Memory B cell (primary cell): Measurements from ENCODE around the gene NPHP4.

ENCODE experiments used
- ATAC-seq: fragments of 150-1000 bp; cut with Tn5 transposase; 2 replicates; pipeline ENCODE4 v1.10.0; 2021; ENCODE audit warnings: low read depth, mild to moderate bottlenecking, moderate library complexity
- DNase-seq, 2 donors: peaks; one replicate each; pipeline ENCODE4 v3.0.0; 2022; ENCODE audit warnings: low spot score in 2 of 2
- H3K27ac Mint-ChIP-seq: one replicate; pipeline ENCODE4 v1.8.0; 2022; ENCODE audit warnings: mild to moderate bottlenecking, moderate library complexity, mixed read lengths
- H3K27me3 Mint-ChIP-seq: one replicate; pipeline ENCODE4 v1.8.0; 2022; ENCODE audit warnings: mixed read lengths
- H3K36me3 Mint-ChIP-seq: one replicate; pipeline ENCODE4 v1.8.0; 2022; ENCODE audit warnings: mild to moderate bottlenecking, mixed read lengths
- H3K4me1 Mint-ChIP-seq: one replicate; pipeline ENCODE4 v1.8.0; 2022; ENCODE audit warnings: mixed read lengths
- H3K4me3 Mint-ChIP-seq: one replicate; pipeline ENCODE4 v1.8.0; 2022; ENCODE audit warnings: mild to moderate bottlenecking, moderate library complexity, mixed read lengths
- H3K9me3 Mint-ChIP-seq: one replicate; pipeline ENCODE4 v1.8.0; 2022; ENCODE audit warnings: mixed read lengths

The NPHP4 gene

DNA sequence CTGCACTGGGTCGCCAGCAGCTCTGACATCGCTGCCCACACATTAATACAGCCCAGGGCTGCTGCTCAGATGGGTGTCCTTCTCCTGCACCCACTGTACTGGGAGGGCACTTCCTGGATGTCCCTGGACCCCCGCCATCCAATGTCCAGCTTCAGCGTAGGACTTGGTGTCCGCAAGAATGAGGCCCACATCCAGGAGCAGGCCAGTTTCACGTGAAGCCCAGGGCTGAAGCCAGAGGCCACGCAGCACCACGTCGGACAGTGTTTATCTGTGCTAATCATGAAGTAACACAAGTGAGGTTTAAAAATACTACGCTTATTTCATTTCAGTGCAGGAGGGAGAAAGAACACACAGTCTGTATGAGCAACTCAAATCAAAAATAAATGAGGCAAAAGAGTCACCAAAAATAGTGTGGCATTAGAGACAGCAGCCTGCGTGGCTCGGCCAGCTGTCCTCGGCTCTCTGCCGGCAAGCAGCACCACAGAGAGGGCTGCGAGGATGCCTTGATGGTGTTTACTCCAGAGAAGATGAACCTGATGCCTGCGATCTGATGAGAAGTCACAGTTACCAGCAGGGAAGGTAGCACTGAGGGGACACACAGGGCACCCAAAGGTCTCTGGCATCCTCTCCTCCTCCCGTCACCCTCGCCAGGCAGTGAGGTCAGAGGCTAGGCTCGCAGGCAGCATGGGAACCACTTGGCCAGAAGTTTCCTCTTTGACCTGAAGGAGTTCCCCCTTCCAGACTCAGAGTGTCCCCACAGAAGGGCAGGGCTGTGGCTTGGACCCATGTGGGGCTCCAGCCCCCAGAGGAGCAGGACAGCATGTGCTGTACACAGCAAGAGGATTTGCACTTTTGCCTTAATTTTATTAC lies 22.1 kb upstream of the NPHP4 start:
- Mint-ChIP-seq H3K4me1 (peaks cover 14% of the 10 kb centered on the region), H3K36me3 (peaks cover 8% of the 10 kb centered on the region), H3K4me3 (no peak overlapping the region), H3K27ac (peak overlapping the region; percentile 50), H3K9me3 (no peaks in the 10 kb centered on the region), H3K27me3 (no peaks in the 10 kb centered on the region)
- DNase-seq (no peak), ATAC-seq (no peak)

DNA sequence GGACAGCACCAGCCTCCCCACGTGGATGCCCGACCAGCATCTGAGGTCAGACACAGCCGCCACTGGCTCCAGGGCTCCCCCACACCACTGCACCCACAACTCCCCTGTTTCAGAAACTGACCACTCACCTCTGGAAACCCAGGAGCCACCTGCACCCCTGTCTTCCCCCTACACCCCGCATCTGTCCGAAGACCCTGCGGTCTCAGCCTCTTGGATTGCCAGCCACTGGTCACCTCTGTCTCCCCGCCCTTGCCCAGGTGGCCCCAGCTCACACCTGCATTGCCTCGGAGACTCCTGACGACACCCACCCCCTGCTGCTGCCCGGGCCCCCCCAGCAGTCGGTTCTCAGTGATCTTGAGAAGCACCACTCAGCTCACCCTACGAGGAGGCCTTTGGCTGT lies 21.3 kb upstream of the NPHP4 start:
- DNase-seq (no peak), ATAC-seq (no peak)
- H3K36me3 Mint-ChIP-seq = peaks cover 8% of the 10 kb centered on the region
- no peak overlapping the region for H3K27ac Mint-ChIP-seq
- H3K4me1 Mint-ChIP-seq = peaks cover 14% of the 10 kb centered on the region
- H3K4me3 Mint-ChIP-seq = no peak overlapping the region
- no peaks in the 10 kb centered on the region for H3K9me3 Mint-ChIP-seq
- H3K27me3 Mint-ChIP-seq = no peaks in the 10 kb centered on the region

DNA sequence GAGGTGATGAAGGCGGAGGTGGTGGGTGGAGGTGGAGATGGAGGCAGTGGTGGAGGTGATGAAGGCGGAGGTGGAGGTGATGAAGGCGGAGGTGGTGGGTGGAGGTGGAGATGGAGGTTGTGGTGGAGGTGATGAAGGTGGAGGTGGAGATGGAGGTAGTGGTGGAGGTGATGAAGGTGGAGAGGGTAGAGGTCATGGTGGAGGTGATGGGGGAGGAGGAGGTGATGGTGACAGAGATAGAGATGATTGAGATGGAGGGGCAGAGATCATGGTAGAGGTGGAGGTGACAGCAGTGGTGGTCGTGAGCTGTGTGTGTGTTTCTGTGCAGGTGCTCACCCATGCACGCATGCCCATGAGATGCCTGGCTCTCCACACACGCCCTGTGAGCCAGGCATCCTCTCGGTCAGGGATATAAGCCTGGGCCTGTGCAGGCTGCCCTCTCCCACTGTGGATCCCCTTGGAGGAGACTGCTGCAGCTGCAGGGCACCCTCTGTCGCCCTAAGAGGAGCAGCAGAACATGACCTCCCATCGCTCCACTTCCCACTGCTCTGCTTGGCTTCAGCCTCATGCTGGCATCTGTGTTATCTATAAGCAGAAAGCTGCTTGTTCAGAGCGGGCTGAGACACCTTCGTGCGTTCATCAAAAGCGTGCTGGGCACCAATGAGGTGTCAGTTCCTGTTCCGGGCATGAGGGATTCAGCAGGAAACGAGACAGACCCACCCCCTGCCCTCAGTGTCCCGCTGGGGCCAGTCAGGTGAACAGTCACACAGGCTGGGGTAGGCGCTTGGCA lies 20.5 kb upstream of the NPHP4 start:
- H3K27me3 Mint-ChIP-seq = no peaks in the 10 kb centered on the region
- peaks cover 8% of the 10 kb centered on the region for H3K36me3 Mint-ChIP-seq
- H3K27ac Mint-ChIP-seq = peak overlapping the region; percentile 79
- DNase-seq (no peak), ATAC-seq (peak; percentile 55)
- H3K4me3 Mint-ChIP-seq = no peak overlapping the region
- H3K4me1 Mint-ChIP-seq = peaks cover 14% of the 10 kb centered on the region
- no peaks in the 10 kb centered on the region for H3K9me3 Mint-ChIP-seq

DNA sequence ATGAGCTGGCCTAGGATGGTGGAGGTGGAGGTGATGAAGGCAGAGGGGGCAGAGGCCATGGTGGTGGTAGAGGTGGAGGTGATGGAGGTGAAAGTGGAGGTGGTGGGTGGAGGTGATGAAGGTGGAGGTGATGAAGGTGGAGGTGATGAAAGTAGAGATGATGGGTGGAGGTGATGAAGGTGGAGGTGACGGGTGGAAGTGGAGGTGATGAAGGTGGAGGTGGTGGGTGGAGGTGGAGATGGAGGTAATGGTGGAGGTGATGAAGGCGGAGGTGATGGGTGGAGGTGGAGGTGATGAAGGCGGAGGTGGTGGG lies 19.7 kb upstream of the NPHP4 start:
- peak overlapping the region; percentile 45 for H3K27ac Mint-ChIP-seq
- peaks cover 8% of the 10 kb centered on the region for H3K36me3 Mint-ChIP-seq
- ATAC-seq (no peak), DNase-seq (no peak)
- no peaks in the 10 kb centered on the region for H3K27me3 Mint-ChIP-seq
- H3K4me1 Mint-ChIP-seq = peaks cover 14% of the 10 kb centered on the region
- H3K4me3 Mint-ChIP-seq = no peak overlapping the region
- H3K9me3 Mint-ChIP-seq = no peaks in the 10 kb centered on the region

DNA sequence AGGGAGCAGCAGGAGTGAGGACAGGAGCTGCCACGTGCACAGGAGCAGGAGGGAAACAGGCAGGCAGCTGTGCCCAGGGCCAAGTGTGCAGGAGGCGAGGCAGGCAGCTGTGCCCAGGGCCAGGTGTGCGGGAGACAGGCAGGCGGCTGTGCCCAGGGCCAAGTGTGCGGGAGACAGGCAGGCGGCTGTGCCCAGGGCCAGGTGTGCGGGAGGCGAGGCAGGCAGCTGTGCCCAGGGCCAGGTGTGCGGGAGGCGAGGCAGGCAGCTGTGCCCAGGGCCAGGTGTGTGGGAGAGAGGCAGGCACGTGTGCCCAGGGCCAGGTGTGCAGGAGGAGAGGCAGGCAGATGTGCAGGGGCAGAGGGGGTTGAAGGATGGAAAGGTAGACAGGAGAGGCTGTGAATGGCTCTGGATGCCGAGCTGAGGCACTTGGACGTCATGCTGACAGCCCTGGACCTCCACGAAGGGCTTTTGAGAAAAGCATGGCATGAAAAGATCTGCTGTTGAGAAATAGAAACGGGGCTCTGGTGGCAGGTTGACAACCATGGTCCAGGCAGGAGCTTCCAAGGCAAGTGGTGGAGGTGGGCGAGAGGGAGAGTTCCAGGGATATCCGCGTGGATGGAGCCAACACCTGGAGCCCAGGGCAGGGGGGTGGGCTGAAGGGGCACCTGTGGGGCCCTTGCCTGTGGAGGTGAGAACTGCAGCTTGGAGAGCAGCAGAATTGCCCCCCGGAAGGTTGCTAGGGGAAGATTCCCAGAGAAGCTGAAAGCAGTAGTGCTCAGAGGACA lies 19.1 kb upstream of the NPHP4 start:
- Mint-ChIP-seq H3K9me3 (no peaks in the 10 kb centered on the region), H3K27ac (peak overlapping the region; percentile 68), H3K36me3 (peaks cover 8% of the 10 kb centered on the region), H3K4me3 (no peak overlapping the region), H3K27me3 (no peaks in the 10 kb centered on the region), H3K4me1 (peaks cover 14% of the 10 kb centered on the region)
- no peak for ATAC-seq
- no peak for DNase-seq

DNA sequence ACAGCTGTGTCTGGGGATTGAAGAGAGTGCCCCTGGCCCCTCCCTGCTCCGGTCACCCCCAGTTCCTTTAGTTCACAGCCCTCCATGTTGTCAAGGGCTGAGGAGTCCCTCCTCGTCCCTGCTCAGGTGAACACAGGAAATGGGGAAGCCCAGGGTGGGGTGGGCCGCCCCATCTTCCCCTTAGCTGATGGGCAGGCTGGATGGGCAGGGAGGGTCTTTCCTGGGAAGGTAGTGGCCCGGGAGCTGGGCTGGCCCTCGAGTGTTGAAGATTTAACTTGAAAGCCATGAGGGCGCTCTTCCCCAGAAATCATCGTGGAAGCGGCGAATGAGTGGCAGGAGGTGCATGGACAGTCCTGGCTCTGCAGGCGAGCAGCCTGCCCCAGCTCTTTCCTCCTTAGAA lies 18.3 kb upstream of the NPHP4 start:
- peaks cover 14% of the 10 kb centered on the region for H3K4me1 Mint-ChIP-seq
- no peak overlapping the region for H3K4me3 Mint-ChIP-seq
- H3K27ac Mint-ChIP-seq = peak overlapping the region; percentile 68
- no peaks in the 10 kb centered on the region for H3K9me3 Mint-ChIP-seq
- no peaks in the 10 kb centered on the region for H3K27me3 Mint-ChIP-seq
- DNase-seq = no peak
- ATAC-seq = no peak
- peaks cover 8% of the 10 kb centered on the region for H3K36me3 Mint-ChIP-seq

DNA sequence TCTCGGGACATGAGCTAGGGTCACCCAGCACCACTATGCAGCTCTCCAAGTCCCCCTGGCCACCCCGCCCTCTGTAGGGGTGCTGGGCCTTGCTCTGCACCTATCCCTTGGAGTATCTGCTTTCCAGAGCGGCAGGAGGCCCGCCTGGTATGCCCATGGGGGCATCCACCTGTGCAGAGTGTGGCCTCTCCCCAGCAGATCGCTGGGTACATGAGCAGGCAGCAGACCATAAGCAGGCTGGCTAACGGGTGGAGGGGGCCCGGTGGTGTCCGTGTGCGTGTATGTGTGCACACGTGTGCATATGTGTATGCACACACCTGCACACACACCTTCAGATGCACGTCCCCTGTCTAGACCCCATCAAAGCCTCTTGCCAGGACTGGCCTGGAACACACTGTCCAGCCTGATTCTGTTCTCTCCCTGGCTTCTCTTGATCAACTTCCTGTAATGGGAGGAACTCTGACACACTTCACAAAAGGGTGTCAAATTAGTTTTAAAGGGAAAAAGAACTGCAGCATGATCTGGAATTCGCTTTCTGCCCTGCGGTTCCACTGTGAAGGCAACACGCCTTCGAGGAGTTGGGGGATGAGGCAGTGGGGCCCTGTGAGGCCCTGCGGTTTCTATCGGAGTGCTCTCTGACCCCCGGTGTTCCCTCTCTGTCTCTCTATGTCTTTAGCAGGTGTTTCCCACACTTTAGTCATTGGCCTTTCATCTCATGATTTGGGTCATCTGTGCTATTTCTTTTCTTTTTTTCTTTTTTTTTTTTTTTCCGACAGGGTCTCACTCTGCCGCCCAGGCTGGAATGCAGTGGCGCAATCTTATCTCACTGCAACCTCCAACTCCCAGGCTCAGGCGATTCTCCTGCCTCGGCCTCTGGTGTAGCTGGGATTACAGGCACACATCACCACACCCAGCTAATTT lies 17.2 kb upstream of the NPHP4 start:
- H3K27me3 Mint-ChIP-seq = no peaks in the 10 kb centered on the region
- H3K4me1 Mint-ChIP-seq = peaks cover 14% of the 10 kb centered on the region
- H3K4me3 Mint-ChIP-seq = no peak overlapping the region
- DNase-seq = no peak
- peaks cover 8% of the 10 kb centered on the region for H3K36me3 Mint-ChIP-seq
- no peaks in the 10 kb centered on the region for H3K9me3 Mint-ChIP-seq
- no peak for ATAC-seq
- H3K27ac Mint-ChIP-seq = no peak overlapping the region

DNA sequence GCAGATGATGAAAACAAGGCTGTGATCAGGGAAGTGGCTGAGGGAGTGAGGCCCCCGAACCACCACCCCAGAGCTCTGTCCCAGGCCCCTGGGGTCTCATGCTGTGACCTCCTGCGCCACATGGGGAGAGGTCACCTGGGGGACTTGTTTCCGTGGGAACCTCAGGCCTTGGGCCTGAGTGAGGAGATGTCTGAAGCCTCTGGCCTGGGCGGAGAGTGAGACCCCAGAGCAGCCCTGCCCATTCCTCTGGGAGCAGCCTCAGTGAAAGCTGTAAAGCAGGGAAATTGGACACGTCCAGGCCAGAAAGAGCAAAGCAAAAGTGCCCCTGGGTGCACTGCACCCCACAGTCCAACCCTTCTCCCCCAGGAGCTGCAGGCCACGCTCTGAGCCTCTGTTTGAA lies 16.5 kb upstream of the NPHP4 start:
- no peaks in the 10 kb centered on the region for H3K9me3 Mint-ChIP-seq
- peaks cover 6% of the 10 kb centered on the region for H3K36me3 Mint-ChIP-seq
- H3K27me3 Mint-ChIP-seq = no peaks in the 10 kb centered on the region
- H3K4me1 Mint-ChIP-seq = peaks cover 14% of the 10 kb centered on the region
- DNase-seq = no peak
- ATAC-seq = no peak
- H3K4me3 Mint-ChIP-seq = no peak overlapping the region
- no peak overlapping the region for H3K27ac Mint-ChIP-seq

DNA sequence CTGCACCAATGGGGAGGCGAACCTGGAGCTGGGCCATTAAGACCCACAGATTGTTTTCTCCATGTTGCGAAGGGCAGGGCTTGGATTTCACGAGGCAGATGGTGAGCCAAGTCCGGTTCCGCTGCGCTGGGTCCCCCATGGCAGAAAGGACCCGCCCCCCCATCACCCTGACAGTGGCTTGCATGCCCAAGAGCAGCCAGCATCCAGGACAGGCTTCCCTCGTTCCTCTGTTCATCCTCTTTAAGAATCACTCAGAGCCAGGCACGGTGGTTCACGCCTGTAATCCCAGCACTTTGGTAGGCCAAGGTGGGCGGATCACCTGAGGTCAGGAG lies 15.8 kb upstream of the NPHP4 start:
- no peak overlapping the region for H3K4me3 Mint-ChIP-seq
- H3K27me3 Mint-ChIP-seq = no peaks in the 10 kb centered on the region
- DNase-seq (no peak), ATAC-seq (no peak)
- no peak overlapping the region for H3K27ac Mint-ChIP-seq
- peaks cover 6% of the 10 kb centered on the region for H3K36me3 Mint-ChIP-seq
- H3K4me1 Mint-ChIP-seq = peaks cover 13% of the 10 kb centered on the region
- H3K9me3 Mint-ChIP-seq = no peaks in the 10 kb centered on the region

DNA sequence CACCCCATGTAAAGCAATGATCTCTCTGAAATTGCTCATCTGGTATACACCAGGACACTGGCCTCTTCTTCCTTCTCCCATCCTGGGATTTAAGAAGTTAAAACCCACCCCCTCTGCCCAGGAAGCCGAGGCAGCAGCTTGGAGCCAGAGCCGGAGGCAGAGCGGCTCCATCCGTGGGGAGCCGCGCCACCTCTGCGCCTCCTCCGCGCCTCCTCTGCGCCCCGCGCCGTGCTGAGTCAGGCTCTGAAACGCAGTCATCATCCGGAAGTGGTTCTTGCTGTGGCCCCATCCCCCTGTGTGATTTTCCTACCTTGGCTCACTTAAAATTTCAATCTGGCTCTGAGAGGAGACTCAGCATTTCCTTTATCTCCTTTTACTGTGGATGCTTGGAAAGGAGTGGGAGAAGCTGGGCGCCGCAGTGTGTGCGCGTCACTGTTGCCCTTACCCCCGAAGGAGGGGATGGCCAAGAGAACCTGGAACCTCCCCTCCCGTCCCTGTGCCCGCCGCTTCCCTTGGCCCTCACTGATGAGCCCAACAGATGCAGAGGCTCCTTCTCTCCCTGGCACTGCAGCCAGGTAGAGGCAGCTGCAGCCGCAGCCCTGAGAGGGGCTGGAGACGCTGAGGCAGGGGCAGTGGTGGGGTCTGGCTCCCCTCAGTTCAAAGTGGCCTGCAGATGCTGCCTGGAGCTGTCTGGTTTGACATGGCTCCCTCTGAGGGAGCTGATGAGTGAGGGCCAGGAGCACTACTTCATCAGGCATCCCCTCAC lies 15.3 kb upstream of the NPHP4 start:
- no peak overlapping the region for H3K27ac Mint-ChIP-seq
- no peaks in the 10 kb centered on the region for H3K9me3 Mint-ChIP-seq
- no peak for ATAC-seq
- peaks cover 8% of the 10 kb centered on the region for H3K4me1 Mint-ChIP-seq
- no peak for DNase-seq
- no peak overlapping the region for H3K4me3 Mint-ChIP-seq
- peaks cover 6% of the 10 kb centered on the region for H3K36me3 Mint-ChIP-seq
- no peaks in the 10 kb centered on the region for H3K27me3 Mint-ChIP-seq

DNA sequence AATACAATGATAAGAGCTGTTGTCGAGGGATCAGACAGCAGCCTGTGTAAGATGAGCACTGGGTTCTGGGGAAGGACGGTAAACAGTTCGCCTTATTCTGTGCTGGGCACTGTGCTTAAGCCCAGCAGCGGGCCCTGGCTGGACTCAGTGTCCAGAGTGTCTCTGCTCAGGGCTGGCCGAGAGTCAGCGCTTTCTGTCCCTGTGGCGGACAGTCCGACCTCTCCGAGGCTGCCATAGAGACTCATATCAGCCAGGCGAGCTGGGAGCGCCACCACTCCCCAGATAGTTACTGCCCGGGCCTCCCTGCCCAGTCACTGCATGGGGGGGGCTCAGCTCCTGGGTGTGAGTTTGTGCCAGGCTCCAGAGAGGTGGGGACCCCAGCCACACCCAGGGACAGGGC lies 14.7 kb upstream of the NPHP4 start:
- H3K27ac Mint-ChIP-seq = no peak overlapping the region

DNA sequence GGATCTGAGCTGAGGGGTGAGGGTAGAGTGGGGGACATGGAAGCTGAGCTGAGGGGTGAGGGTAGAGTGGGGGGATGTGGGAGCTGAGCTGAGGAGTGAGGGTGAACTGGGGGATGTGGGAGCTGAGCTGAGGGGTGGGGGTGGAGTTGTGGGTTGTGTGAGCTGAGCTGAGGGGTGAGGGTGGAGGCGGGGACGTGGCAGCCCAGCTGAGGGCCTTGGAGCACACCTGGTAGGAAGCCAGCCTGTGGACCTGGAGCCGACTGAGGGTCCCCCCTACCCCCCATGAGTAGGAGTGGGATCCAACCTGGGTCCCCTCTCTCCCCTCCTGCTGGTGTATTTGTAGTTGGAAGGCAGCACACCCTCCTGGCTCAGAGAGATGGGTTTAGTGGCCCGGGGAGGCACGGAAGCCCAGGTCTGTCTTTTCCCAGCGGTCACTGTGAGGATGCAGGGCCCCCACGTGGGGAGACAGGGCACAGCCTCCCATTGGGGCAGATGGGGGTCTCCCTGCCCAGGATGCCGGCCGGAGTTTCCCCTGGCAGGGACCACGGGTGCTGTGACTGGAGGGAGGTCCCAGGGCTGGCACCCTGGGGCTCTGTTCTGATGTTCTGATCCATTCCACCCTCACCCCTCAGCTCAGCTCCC lies 13.2 kb upstream of the NPHP4 start:
- H3K27ac Mint-ChIP-seq = no peak overlapping the region
- H3K9me3 Mint-ChIP-seq = no peaks in the 10 kb centered on the region
- ATAC-seq (no peak), DNase-seq (no peak)
- H3K27me3 Mint-ChIP-seq = no peaks in the 10 kb centered on the region
- no peak overlapping the region for H3K4me3 Mint-ChIP-seq
- peaks cover 3% of the 10 kb centered on the region for H3K36me3 Mint-ChIP-seq
- H3K4me1 Mint-ChIP-seq = peaks cover 4% of the 10 kb centered on the region

More for the DNA sequence above, 14.7 kb upstream of the NPHP4 start:
- DNase-seq (no peak), ATAC-seq (no peak)
- Mint-ChIP-seq H3K36me3 (peaks cover 6% of the 10 kb centered on the region), H3K4me1 (peaks cover 6% of the 10 kb centered on the region), H3K9me3 (no peaks in the 10 kb centered on the region), H3K27me3 (no peaks in the 10 kb centered on the region), H3K4me3 (no peak overlapping the region)
